NCI-H1930 (cell line): ENCODE results near the gene C2CD3.

Source experiments
- DNase-seq, 2 experiments: peaks; one replicate each; lab custom pipeline; 2025; lab: John Stamatoyannopoulos, UW

C2CD3 gene

DNA sequence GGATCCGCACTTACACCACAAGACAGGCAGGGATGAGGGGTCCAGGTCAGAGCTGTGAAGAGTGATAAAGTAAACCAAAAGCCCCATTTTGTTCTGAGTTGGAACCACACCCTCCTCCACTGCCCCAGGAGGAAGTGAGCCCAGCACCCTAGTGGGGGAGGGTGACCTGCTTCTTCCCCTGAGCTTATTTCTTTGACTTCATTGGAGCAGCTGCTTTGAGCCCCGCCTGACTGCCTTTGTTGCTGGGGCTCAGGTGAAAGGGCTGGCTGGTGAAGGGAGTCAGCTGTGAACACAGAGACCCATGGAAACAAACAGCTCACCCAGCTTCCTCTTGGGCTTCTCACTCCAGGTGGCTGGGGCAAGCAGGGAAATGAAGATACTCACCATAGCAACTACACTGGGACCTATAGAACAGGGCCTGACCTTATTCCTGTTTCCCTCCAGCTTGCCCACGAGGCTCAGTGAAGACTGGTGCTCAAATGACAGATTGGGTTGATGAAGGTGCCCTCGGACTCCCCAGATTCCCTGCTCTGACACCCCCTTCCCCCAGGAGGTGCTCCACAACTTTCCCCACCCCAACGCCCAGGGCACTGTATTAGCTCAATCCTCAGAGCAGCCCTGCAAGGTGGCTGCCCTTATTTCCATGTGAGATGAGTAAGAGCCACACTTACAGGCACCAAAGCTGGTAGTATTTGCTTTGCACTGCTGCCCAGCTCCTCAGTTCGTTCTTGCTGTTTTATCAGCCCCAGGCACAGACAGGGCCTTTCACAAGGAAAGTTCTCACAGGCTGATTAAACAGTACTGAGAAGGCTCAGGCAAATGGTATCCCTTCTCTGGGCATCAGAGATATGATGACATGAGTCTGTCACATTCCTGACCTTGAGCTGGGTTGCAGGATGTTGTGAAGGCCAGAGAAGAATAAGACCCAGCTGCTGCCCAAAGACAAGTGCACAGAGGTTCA lies 190.5 kb downstream of the C2CD3 start:
- no peak for DNase-seq

GRCh38 chr11:73978576-73979086 lies 192.2 kb downstream of the C2CD3 start:
- no peak for DNase-seq

DNA sequence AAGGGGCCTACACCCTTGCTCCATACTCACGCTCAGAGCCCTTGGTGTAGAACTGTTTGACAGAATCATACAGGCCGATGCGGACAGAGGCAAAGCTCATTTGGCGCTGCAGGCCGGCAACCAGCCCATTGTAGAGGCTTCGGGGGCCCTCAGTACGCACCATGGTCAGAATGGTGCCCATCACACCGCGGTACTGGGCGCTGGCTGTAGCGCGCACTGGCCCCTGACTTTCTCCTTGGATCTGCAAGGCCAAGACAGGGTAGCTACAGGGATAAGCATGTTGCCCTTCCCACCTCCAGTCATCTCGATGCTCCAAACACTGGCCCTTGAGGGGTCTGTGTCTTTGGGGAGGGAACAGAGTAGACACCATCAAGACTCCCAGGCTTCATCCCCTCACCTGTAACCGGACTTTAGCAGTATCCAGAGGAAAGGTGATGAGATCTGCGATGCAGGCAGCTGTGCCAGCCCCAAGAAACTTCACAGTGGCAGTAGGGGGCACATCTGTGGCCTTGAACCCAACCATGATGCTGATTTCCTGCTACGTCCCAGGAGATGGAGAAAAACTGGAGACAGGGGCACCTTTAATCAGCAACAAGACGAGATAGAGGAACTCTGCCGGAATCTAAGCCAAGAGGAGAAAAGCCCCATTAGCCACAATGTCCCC lies 192.8 kb downstream of the C2CD3 start:
- no peak for DNase-seq

DNA sequence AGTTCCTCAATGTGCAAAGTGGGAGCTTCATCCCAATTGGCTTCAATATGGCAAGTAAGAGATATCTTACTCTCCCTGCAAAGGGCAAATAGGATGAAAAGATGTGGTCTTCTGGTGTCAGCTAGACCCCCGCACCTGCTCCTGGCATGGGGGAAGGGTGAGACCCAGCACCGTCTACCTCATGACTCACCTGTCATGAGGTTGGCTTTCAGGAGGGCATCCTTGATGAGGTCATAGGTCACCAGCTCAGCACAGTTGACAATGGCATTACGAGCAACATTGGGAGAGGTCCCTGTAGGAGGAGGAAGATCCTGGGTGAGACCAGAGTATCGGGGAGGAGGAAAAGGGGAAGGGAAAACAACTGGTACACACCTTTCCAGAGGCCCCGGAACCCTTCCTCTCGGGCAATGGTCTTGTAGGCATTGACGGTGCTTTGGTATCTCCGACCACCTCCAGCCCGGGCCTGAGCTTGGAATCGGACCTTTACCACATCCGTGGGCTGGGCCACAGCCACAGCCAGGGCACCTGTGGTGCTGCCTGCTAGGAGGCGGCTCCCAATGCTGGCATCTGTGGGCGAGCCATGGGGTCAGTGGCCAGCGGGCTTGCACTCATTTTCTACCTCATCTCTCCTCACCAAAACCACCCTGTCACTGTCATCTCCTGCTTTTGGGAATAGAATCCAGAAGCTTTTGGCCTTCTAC lies 194.2 kb downstream of the C2CD3 start:
- DNase-seq: no peak

DNA sequence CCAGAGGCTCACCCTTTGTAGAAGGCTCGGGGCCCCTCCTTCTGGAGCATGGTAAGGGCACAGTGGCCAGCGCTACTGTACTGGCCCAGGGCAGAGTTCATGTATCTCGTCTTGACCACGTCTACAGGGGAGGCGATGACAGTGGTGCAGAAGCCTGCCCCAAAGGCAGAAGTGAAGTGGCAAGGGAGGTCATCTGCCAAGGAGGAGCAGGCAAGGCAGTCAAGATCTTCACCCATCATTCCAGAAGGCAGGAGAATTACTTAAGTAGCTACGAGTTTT lies 195.4 kb downstream of the C2CD3 start:
- no peak for DNase-seq

DNA sequence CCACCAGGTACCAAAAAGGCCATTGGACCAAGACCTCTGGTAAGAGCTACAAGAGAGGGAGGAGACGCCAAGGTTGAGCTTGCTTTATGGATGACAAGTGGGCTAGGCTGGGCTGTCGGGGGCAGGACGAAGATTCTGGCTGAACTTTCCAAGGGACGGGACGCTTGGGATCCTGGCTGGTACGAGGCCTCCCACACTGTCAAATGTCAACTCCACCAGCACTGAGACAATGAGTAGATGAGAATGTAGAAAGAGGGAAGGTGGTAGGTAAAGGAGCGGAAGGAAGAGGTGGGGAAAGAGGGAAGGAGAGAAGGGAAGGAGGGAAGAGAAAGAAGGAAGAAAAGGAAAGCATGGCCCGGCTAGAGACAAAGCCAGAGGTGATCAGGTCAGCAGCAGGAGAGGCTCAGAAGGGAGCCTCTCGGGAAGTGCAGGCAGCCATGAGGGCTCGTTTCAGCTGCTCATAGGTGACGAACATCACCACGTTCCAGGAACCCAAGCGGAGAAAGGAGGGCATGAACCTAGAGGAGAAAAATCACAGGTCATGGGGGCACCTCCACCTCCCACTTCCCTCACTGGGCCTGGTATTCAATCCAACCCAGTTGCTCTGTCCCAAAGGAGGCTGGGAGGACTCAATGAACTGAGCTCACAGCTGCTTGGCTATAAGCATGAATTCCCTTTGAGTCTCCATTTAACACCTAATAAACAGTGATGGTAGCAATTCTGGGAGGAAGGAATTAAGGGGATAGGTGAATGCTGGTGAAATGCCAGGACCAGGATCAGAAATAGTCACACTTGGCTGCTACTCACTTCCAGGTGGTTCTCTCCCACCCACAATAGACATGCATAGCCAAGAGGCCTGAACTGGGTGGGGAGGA lies 196.0 kb downstream of the C2CD3 start:
- no peak for DNase-seq

DNA sequence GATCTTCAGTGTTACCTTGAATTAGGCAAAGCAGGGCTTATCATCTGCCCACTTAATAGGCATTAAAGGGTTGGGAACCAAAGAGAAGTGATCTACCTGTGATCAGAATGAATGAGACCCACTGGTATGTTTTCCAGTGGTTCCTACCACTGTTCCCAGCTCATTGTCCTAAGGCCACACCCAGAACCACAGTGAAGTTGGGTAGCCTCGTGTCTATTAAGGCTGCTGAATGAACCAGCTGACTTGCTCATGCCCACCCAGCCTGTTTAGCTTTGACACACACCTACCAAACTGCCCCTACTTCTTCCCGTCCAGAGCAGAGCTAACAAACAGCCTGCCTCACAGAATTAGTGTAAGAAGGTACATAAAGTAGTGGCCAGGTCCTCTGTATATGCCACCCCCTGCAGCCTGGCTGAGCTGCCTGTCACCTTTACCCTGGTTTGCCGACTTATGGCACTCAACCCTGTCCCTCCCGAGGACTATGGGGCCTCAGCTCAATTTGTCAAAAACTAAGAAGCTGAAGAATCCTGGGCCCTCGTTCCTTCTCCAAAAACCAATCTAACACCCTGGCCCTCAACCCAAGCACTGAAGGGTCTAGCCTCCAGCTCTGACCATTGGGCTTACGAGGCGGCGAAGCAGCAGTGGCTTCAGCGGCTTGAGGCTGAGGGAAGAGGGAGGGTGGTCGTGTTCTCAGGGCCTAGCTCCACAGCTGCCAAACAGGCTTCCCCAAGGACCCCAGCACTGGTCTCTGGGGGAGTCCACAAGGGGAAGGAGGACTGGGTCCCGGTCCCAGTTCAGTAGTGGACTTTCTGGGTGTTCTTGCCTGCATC lies 198.0 kb downstream of the C2CD3 start:
- no peak for DNase-seq

DNA sequence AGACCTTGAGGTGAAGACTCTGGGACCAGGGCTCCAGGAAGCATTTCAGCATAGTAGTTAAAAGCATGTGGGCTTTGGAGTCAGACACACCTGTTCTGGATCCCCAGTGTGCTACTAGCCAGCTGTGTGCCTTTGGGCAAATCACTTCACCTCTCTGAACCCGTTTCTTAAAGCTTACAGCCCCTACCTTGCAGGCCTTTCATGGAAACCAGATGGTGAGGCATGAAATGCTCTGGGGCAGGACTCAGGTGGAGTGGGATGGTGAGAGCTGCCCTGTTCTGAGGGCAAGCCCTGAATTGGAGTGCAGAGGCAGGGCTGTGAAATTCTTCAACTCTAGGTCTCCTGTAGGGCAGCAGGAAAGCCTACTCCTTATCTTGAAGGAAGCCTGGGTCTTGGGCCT lies 198.6 kb downstream of the C2CD3 start:
- DNase-seq: no peak

DNA sequence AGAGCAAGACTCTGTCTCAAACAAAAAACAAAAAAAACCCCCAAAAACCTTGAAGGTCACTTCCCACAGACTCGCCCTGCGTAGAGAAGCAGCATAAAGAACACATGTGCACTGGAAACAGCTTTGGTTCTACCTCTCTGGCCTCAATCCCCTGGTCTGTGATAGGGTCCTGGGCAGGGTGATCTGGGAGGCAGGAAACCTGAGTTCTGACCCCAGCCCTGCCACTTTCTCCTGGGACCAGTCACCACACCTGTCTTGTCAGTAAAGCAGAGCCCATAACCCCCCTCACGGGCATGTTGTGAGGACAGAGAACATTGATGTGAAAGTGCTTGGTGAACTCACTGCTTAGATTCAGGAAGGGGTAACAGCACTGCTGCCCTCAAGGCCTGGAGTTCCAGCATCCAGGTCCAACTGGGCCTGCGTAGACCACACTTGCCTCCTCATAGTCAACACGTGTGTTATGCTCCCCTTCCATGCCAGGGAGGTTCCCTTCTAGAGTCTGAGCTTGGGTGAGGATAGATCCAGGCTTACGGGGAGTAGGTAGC lies 199.6 kb downstream of the C2CD3 start:
- DNase-seq: no peak

DNA sequence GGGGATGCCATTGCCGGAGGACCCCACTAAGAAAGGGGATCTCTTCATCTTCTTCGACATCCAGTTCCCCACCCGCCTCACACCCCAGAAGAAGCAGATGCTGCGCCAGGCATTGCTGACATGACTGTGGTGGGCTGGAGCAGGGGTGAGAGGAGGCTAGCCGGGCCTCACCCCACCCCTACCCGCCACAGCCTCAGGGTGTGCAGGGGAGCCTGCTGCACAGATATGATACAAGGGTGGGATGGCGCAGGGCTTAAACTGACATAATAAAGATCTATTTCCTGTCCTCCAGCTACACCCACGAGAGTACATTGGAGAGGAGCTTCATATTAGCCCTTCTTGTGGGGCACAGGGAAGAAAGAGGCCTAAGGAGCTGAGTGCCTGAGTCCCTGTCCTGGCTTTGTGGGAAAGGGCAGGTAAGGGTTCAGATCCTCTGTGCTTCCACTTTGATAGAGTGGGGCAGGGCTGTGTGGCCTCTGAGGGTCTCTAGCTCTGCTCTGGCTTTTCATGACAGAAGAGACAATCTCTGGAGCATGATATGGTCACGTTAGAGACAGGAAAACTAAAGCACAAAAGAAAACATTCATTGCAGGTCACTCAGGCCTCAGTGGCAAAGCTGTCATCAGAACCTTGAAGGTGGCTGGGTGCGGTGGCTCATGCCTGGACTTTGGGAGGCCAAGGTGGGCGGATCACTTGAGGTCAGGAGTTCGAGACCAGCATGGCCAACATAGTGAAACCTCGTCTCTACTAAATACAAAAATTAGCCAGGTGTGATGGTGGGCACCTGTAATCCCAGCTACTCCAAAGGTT lies 200.6 kb downstream of the C2CD3 start:
- DNase-seq: no peak

DNA sequence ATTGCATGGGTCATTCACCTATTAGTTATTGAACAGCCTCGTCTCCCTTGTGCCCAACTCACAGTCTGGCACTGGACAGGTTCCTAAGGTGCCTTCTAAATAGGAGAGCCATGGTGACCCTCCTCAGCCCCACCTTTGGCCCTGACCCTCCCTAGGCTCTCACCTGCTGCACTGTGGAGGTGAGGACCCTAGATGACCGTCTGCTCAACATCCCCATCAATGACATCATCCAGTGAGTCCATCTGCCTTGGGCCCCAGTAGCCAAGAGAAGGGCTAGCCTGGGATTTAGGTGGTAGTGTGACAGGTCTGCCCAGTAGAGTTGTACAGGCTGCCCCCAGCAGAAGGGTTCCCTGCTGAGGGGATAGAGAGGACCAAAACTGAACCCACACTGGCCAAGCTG lies 201.7 kb downstream of the C2CD3 start:
- DNase-seq: no peak

DNA sequence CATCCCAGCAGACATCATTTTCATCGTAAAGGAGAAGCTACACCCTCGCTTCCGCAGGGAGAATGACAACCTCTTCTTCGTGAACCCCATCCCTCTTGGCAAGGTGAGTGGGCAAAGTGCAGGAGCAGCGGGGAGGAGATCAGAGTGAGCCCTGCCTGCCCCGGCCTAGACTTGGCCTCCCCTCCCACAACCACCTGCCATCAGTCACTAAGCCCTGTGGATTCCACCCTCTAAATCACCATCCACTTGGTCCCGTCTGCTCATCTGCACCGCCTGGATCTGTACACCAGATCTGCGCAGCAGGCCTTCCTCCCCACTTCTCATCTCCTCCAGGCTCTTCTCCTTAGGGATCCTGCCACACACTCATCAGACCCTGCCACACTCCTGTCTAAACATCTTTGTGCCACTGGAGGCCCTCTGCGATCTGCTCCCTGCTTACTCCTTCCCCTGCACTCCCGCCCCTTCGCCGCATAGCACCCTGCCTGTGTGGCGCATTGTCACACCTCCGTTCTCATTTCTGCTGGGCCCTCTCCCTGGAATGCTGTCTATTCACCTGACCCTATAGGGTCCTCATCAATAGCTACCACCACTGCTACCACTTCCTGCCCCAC lies 202.3 kb downstream of the C2CD3 start:
- DNase-seq: no peak

GRCh38 chr11:73965764-73966121 lies 205.1 kb downstream of the C2CD3 start:
- DNase-seq: no peak

- DNase-seq: no peak
Observed at GRCh38 chr11:73965076-73965763, 205.6 kb downstream of the C2CD3 start.

DNA sequence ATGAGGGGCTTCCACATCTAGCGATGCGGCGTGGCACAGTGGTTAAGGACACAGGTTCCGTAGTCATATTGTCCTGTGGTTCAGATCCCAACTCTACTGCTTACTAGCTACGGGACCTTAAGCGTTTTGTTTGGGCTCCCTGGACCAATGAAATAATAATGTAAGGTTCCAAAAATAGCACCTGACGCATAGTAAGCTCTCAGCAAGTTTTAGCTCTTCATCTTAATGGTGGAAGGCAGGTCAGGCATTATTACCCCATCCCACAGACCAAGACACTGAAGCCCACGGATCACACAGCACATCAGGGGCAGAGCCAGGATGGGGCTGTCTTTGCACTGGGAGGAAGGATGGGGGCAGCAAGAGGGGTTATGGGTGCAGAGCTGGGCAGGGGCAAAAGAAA lies 206.9 kb downstream of the C2CD3 start:
- no peak for DNase-seq
